Uterus (tissue), 2 donors: Measurements from ENCODE around the gene SMIM36.

Source experiments
- POLR2A ChIP-seq, 2 donors: fragments of 450-650 bp; IDR thresholded peaks; one replicate each; pipeline ENCODE4 v1.6.1; 2016; ENCODE audit warnings: antibody characterized with exemption in 2 of 2, mild to moderate bottlenecking in 1 of 2, moderate library complexity in 1 of 2
- TF ChIP-seq, protein P1 (sequence below), 4 experiments: fragments of 200-600 bp in 2 of 4; fragments of 450-650 bp in 2 of 4; sonication (generic) in 2 of 4; IDR thresholded peaks; one replicate each; pipeline ENCODE4 v1.5.1; 2016 to 2019; ENCODE audit warnings: antibody characterized with exemption in 4 of 4, mild to moderate bottlenecking in 2 of 4, moderate library complexity in 1 of 4

GRCh38 chr17:55513885-55514590 lies 2.8 kb upstream of the SMIM36 start:
- TF ChIP-seq, protein P1, sequence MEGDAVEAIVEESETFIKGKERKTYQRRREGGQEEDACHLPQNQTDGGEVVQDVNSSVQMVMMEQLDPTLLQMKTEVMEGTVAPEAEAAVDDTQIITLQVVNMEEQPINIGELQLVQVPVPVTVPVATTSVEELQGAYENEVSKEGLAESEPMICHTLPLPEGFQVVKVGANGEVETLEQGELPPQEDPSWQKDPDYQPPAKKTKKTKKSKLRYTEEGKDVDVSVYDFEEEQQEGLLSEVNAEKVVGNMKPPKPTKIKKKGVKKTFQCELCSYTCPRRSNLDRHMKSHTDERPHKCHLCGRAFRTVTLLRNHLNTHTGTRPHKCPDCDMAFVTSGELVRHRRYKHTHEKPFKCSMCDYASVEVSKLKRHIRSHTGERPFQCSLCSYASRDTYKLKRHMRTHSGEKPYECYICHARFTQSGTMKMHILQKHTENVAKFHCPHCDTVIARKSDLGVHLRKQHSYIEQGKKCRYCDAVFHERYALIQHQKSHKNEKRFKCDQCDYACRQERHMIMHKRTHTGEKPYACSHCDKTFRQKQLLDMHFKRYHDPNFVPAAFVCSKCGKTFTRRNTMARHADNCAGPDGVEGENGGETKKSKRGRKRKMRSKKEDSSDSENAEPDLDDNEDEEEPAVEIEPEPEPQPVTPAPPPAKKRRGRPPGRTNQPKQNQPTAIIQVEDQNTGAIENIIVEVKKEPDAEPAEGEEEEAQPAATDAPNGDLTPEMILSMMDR (IDR thresholded peaks at IDR 0.05), result peak; percentile 69 to 89 (median 74)
- no peak for TF ChIP-seq POLR2A (IDR thresholded peaks at IDR 0.05)
